ENCODE measurements around the gene FHIT. TPM values are rescaled to one million over a fixed set of nuclear protein-coding genes. Genes with fewer than 3 reads are reported as not detected.

Gene FHIT
- total RNA-seq, 1 donor from 2014 or later: 20.2 TPM

GRCh38 chr3:60276615-60277014 lies 974.6 kb downstream of the FHIT start:
- Mint-ChIP-seq H3K9me3 (ENCODE audit: unreplicated experiment) (no peaks in the 10 kb centered on the region), H3K36me3 (ENCODE audit: low read depth, unreplicated experiment) (no peaks in the 10 kb centered on the region), H3K27ac (ENCODE audit: unreplicated experiment) (no peak overlapping the region), H3K4me1 (ENCODE audit: unreplicated experiment) (peaks cover 2% of the 10 kb centered on the region), H3K27me3 (ENCODE audit: unreplicated experiment) (no peaks in the 10 kb centered on the region), H3K4me3 (ENCODE audit: unreplicated experiment) (no peak overlapping the region)
- TF ChIP-seq CTCF (IDR thresholded peaks at IDR 0.05; ENCODE audit: unreplicated experiment): no peak
- no peak for DNase-seq (ENCODE audit: low spot score)

- no peaks in the 10 kb centered on the region for H3K9me3 Mint-ChIP-seq (ENCODE audit: unreplicated experiment)
- H3K27ac Mint-ChIP-seq (ENCODE audit: unreplicated experiment): no peak overlapping the region
- H3K27me3 Mint-ChIP-seq (ENCODE audit: unreplicated experiment): no peaks in the 10 kb centered on the region
- no peak for DNase-seq (ENCODE audit: low spot score)
- no peaks in the 10 kb centered on the region for H3K36me3 Mint-ChIP-seq (ENCODE audit: low read depth, unreplicated experiment)
- H3K4me3 Mint-ChIP-seq (ENCODE audit: unreplicated experiment): no peak overlapping the region
- no peak for TF ChIP-seq CTCF (IDR thresholded peaks at IDR 0.05; ENCODE audit: unreplicated experiment)
- no peaks in the 10 kb centered on the region for H3K4me1 Mint-ChIP-seq (ENCODE audit: unreplicated experiment)
Measured at GRCh38 chr3:60274646-60275045, 976.6 kb downstream of the FHIT start.

- H3K27ac Mint-ChIP-seq (ENCODE audit: unreplicated experiment): no peak overlapping the region
- no peak for DNase-seq (ENCODE audit: low spot score)
- no peaks in the 10 kb centered on the region for H3K36me3 Mint-ChIP-seq (ENCODE audit: low read depth, unreplicated experiment)
- no peak for TF ChIP-seq CTCF (IDR thresholded peaks at IDR 0.05; ENCODE audit: unreplicated experiment)
- no peaks in the 10 kb centered on the region for H3K4me1 Mint-ChIP-seq (ENCODE audit: unreplicated experiment)
- H3K27me3 Mint-ChIP-seq (ENCODE audit: unreplicated experiment): no peaks in the 10 kb centered on the region
- H3K4me3 Mint-ChIP-seq (ENCODE audit: unreplicated experiment): no peak overlapping the region
- no peaks in the 10 kb centered on the region for H3K9me3 Mint-ChIP-seq (ENCODE audit: unreplicated experiment)
Measured at GRCh38 chr3:60274098-60274497, 977.2 kb downstream of the FHIT start.

GRCh38 chr3:60269829-60270266 lies 981.4 kb downstream of the FHIT start:
- Mint-ChIP-seq H3K9me3 (ENCODE audit: unreplicated experiment) (no peaks in the 10 kb centered on the region), H3K4me1 (ENCODE audit: unreplicated experiment) (no peaks in the 10 kb centered on the region), H3K4me3 (ENCODE audit: unreplicated experiment) (no peak overlapping the region), H3K27me3 (ENCODE audit: unreplicated experiment) (no peaks in the 10 kb centered on the region), H3K27ac (ENCODE audit: unreplicated experiment) (no peak overlapping the region), H3K36me3 (ENCODE audit: low read depth, unreplicated experiment) (no peaks in the 10 kb centered on the region)
- no peak for DNase-seq (ENCODE audit: low spot score)
- no peak for TF ChIP-seq CTCF (IDR thresholded peaks at IDR 0.05; ENCODE audit: unreplicated experiment)

GRCh38 chr3:60269377-60269776 lies 981.9 kb downstream of the FHIT start:
- no peaks in the 10 kb centered on the region for H3K36me3 Mint-ChIP-seq (ENCODE audit: low read depth, unreplicated experiment)
- no peaks in the 10 kb centered on the region for H3K9me3 Mint-ChIP-seq (ENCODE audit: unreplicated experiment)
- no peak for TF ChIP-seq CTCF (IDR thresholded peaks at IDR 0.05; ENCODE audit: unreplicated experiment)
- DNase-seq (ENCODE audit: low spot score): no peak
- H3K4me1 Mint-ChIP-seq (ENCODE audit: unreplicated experiment): no peaks in the 10 kb centered on the region
- no peak overlapping the region for H3K4me3 Mint-ChIP-seq (ENCODE audit: unreplicated experiment)
- H3K27me3 Mint-ChIP-seq (ENCODE audit: unreplicated experiment): no peaks in the 10 kb centered on the region
- no peak overlapping the region for H3K27ac Mint-ChIP-seq (ENCODE audit: unreplicated experiment)
